ENCODE measurements around the gene CBX8.
A peak's percentile ranks its signal among the peaks of the same experiment; 100 is the strongest.

Gene CBX8

DNA sequence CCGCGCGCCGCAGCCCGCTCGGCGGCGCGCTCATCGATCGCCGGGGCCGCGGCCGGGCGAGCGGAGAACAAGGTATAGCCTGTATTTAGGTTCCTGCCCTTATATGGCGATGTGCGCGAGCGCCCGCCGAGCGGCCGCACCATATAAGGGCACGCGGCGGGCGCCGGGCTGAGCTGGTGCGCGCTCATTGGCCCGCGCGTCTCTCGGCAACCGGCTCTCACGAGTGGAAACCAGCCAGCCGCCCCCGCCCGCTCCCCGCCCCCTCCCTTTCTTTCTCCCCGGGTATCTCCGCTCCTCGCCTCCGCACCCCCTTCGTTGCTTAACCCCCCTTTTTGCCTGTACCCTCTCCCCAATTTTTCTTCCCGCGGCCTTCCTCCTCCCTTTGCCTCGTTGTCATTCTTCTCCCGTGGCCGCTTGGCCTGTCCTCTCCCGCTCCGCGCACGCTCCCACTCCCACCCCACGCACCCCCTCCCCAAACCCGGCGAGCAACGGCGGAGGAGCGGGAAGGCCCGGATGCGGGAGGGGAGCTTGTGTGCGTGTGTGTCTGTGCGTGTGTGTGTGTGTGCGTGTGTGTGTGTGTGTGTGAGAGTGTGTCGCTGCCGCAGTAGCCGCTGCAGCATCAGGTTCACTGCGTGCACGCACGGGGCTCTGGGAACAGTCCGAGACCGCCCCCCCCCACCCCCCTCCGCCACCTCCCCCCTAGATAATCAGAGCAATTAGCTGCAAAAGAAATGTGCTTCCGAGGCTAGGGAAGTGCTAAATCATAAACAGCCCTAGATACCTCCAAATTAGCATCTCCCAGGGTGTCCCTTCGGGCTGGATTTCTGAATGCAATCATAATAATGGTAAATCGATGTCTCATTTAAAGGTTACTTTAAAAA lies 13.5 kb upstream of the CBX8 start:
- peak overlapping the region; percentile 5; the same call in 1 of the 2 replicates for H3K4me3 ChIP-seq (ENCODE audit: low read length)

GRCh38 chr17:79809530-79810129 lies 12.8 kb upstream of the CBX8 start:
- no peak for TF ChIP-seq ZNF274 (IDR thresholded peaks at IDR 0.05; ENCODE audit: low read depth, low read length)
- H3K4me3 ChIP-seq (ENCODE audit: low read length) = no peak overlapping the region

More for the DNA sequence above, 13.5 kb upstream of the CBX8 start:
- TF ChIP-seq ZNF274 (IDR thresholded peaks at IDR 0.05; ENCODE audit: low read depth, low read length) = no peak

- no peak for TF ChIP-seq ZNF274 (IDR thresholded peaks at IDR 0.05; ENCODE audit: low read depth, low read length)
- H3K4me3 ChIP-seq (ENCODE audit: low read length) = no peak overlapping the region
These were observed 12.1 kb upstream of the CBX8 start for GRCh38 chr17:79808763-79809529.

- H3K4me3 ChIP-seq (ENCODE audit: low read length) = no peak overlapping the region
- no peak for TF ChIP-seq ZNF274 (IDR thresholded peaks at IDR 0.05; ENCODE audit: low read depth, low read length)
These were observed 10.2 kb upstream of the CBX8 start for GRCh38 chr17:79806863-79807720.

GRCh38 chr17:79806446-79806760 lies 9.5 kb upstream of the CBX8 start:
- no peak for TF ChIP-seq ZNF274 (IDR thresholded peaks at IDR 0.05; ENCODE audit: low read depth, low read length)
- no peak overlapping the region for H3K4me3 ChIP-seq (ENCODE audit: low read length)

GRCh38 chr17:79804856-79805696 lies 8.2 kb upstream of the CBX8 start:
- H3K4me3 ChIP-seq (ENCODE audit: low read length) = no peak overlapping the region
- no peak for TF ChIP-seq ZNF274 (IDR thresholded peaks at IDR 0.05; ENCODE audit: low read depth, low read length)

DNA sequence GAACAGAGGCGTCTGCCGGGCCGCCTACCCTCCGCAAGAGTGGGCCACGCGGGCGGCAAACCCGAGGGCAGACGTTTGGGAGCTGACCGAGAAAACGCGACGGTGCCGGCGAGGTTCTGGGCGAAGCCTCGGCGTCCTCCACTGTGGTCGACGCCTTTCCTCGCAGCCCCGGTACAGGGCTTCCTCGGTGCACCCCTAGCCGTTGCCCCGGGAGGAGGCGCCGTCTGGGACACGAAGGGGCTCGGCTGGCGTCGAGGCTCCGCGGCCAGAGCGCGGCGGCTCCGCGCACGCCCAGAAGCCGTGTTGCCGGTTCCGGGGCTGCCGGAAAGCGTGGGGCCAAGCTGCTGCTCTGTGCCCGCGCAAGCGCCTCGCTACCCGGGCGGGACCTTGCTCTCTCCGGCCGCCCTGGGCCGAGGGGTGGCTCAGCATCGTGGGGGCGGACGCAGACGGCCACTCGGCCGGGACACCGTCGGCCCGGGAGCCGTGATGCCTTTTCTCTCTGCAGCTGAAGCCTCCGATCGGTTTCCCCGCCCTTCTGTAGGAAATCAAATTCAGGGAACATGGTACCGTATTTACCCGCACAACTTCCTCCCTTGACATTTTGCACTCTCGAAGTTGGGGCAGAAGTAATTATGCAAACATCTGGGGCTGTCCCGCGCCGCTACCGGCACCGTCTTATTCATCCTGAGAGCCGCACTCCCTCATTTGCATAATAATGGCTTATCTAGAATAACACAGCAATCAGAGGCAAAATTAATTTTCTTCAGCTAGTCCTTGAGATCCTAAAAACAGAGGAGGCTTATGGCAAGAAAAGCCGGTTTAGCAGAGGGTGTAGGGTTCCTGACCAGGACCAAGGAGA lies 7.3 kb upstream of the CBX8 start:
- H3K4me3 ChIP-seq (ENCODE audit: low read length) = peak overlapping the region; percentile 29; the same call in 1 of the 2 replicates
- no peak for TF ChIP-seq ZNF274 (IDR thresholded peaks at IDR 0.05; ENCODE audit: low read depth, low read length)

DNA sequence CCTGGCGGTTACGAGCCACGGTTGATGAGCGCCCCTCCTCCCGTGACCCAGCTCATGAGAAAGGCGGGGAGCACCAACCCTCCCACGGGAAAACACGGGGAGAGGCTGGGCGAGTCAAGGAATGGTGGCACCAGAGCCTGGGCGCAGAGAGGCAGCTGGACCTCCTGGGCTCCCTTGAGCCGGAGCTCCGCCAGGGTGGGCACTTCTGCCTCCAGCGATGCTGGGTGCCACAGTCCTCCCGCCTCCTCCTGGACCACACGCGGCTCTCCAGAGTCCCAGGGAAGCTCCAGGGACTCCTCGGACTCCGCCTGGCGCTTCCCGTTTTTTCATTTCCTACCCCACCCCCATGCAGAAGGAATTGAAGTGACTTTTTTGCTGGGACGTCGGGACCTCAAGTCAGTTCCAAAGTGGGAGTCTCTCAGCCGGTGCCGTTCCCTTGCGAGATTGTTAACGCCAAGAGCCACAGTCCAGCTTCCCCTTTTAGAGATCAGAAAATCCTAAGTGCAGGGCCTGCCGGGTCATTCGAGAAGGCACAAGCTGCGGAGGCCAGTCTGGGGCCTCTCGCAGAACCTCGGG lies 6.6 kb upstream of the CBX8 start:
- H3K4me3 ChIP-seq (ENCODE audit: low read length) = no peak overlapping the region
- no peak for TF ChIP-seq ZNF274 (IDR thresholded peaks at IDR 0.05; ENCODE audit: low read depth, low read length)

DNA sequence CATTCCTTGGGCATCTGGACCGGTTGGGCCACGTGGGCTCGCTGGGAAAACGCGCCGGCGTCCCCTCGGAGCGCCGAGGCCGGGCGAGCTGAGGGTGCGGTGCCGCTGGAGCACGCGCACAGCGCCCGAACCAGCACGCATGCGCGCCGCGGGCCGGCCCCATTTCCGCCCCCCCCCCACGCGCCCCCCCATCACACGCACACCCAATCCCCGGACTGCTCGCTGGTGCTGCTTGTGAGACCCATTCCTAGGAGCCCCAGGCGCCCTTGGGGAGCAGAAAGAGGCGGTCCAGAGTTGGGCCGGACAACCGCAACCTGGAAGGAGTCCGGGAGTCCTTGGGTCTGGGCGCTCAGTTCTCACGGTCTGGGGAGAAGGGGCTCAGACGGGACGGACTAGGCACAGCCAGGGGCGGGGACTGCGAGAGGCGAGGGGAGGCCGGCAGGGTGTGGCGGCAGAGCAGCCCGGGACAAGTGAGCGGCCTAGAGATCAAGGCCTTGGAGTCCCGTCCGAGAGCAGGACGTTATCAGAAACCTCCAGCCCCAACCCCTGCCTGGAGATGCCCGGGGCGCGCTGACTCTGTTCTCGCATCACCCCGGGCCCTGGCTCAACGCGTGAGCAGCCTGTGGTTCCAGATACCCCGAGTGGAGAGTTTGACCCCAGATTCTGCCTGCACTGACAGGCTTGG lies 6.0 kb upstream of the CBX8 start:
- H3K4me3 ChIP-seq (ENCODE audit: low read length) = no peak overlapping the region
- no peak for TF ChIP-seq ZNF274 (IDR thresholded peaks at IDR 0.05; ENCODE audit: low read depth, low read length)

DNA sequence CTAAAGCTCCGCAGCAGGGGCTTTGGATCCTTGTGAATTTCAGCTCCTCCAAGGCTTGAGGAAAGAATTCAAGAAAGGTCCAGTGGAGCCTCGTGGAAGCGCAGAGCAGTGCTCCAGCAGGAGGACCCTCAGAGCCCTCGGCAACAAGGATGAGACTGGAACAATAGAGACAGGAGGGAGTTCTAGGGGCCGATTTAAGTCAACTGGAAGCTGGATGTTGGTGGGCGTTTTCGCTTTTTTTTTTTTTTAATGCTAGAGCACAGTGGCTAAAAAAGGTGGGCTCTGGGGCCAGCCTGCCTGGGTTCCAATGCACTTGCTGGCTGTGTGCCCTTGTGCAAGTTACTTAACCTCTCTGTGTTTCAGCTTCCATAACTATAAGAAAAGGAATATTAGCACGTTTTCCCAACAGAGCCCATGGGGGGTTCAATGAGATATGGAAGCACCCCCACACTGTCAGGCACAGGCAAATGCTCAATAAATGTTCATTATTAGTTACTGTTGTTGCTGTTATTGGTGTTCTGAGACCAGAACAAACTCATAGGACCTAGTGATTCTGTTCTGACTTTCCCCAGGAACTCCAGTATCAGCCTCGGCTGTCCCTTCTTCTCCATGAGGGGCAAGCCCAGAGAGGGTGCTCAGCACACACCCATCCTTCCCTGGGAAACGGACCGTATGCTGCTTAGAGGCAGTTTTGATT lies 5.3 kb upstream of the CBX8 start:
- TF ChIP-seq ZNF274 (IDR thresholded peaks at IDR 0.05; ENCODE audit: low read depth, low read length) = no peak
- H3K4me3 ChIP-seq (ENCODE audit: low read length) = no peak overlapping the region
